HG02571 (cell line): ENCODE results near the gene PPOX.

Experiments
- ATAC-seq: cut with Tn5 transposase; IDR thresholded peaks from one replicate; pipeline ENCODE4 v1.9.1; 2021; ENCODE audit warnings: mild to moderate bottlenecking, moderate library complexity; ENCODE audit not compliant: unreplicated experiment

The PPOX gene

DNA sequence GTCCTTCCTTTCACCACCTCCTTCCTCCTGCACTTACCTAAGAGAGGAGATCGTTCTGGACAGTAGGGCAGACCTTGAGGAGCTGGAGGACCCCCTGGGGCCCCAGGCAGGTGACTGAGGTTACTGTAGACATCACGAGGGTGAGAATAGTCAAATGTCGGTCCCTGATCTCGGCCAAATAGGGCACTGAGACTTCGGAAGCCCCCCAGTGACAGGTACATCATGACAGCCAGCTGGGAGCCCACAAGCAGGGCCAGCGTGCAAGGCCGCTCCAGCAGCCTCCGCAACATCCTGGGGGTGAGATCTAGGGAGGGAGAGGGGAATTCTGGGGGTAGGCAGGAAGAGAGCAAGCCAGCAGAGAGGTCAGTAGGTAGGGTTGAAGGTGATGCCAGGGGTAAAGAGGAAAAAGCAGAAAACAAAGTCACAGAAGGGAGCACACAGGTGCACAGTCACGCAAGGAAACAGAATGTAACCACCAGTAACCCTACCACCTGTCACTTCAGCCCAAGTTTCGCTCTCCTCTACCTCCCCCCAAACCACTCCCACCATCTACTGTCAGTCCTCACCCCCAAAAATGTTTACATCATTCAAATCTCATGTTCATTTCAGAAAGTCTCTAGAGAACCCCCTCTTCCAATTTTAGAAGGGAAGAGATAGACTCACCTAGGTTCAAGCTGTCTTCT lies 9.7 kb downstream of the PPOX start:
- ATAC-seq = no peak

DNA sequence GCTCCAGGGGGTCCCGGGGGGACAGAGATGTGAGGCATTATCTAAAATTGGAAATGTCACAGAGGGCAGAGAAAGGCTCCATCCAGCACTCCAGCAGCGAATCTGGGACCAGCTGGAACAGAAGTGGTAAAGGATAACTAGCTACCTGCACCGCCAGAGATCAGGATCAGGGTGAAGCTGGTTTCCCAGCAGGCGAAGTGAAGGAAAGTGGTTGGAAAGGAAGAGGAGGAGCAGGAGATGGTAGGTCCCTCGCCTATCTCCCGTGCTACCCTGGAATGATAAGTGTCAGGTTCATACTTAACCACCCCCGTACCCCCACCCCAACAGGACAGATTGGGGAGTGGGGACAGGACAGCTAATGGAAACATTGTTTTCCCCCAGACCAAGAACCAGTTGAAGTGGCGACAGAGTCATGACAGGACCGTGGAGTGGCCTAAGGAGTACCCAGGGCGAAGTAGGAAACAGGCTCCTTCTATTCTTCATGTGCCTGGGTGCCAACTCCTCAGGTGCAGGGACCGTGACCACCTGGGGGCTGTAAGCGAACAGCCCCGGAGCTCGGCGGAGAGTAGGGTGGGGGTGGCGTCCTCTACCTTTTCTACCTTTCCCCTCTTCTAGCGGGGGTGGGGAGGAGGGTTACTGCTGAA lies 10.4 kb downstream of the PPOX start:
- ATAC-seq = no peak

DNA sequence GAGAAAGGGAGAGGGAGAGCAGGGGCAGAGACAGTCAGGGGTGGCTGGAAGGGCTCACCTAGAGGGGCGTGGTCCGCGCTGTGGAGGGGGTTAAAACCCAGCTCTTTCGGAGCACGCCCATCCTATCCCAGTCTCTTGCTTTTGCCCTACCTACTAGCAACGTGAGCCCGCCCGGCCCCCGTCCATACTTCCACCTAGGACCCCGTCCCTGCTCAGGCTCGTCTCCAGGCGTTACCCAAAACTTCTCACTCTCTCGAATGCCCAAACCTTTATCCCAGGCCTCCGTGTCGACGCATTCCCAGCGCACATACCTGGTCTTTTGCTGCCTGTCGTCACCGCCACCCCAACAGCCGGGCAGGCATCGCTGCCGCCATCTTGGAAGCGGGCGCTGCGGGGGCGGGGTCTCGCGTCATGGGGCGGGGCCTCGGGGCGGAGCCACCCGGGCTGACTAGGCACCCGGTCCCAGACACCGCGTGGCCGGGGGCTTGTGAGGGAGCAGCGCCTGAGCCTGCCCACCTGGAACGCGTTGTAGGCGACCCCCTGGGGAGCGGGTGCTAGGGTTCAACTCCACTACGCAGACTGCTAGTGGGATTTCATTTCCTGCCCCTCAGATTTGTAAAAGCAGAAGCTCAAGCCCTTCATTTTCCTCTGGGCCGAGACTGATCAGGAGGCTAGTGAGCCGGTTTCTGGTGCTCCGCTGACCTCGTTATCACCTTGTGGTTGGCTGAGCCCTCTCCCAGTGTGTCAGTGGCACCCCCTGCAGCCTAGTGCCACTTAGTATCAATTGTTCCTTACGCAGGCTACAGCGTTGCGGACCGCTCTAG lies 11.1 kb downstream of the PPOX start, which contains the start of gene B4GALT3:
Gene B4GALT3 (minus strand): TSS at position 396 of the 824 bp plus-strand sequence. CDS start 1,447 bp downstream, outside the sequence.
- peak; percentile 87 for ATAC-seq

DNA sequence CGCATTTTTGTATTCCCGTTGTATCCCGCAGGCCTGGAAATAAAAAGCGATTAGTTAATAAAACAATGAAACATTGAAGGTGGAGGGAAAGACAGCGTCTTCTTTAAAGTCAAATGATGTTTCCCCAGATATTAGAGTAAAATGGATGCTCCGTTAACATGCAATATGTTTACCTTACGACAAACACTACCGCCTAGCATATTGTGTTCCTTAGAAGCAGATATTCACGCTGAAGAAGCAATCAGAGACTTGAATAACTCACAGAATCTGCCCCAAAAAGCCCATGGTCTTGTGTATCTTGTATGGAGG lies 11.7 kb downstream of the PPOX start:
- no peak for ATAC-seq

- no peak for ATAC-seq
These were observed 13.5 kb downstream of the PPOX start for GRCh38 chr1:161179698-161180097.

- ATAC-seq = no peak
These were observed 14.4 kb downstream of the PPOX start for GRCh38 chr1:161180639-161181038.

DNA sequence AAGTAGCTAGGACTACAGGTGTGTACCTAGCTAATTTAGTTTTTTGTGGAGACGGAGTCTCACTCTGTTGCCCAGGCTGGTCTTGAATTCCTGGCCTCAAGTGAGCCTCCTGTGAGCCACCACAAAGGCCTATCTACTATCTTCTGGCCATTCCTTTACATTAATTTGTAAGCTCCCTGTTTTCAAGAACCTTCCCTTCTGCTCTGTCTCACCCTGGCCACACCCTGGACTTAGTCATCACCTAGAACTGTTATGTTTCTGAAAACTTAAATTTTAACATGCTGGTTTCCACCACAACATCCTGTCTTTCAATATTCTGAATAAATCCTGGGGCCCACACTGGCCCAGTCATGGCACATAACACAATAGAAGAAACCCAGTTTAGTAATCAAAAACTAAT lies 16.0 kb downstream of the PPOX start:
- no peak for ATAC-seq

GRCh38 chr1:161185282-161185682 lies 19.1 kb downstream of the PPOX start:
- ATAC-seq = peak; percentile 69

- ATAC-seq = peak; percentile 11
These were observed 19.6 kb downstream of the PPOX start for GRCh38 chr1:161185732-161186311.

GRCh38 chr1:161187311-161187710 lies 21.1 kb downstream of the PPOX start:
- ATAC-seq = no peak

DNA sequence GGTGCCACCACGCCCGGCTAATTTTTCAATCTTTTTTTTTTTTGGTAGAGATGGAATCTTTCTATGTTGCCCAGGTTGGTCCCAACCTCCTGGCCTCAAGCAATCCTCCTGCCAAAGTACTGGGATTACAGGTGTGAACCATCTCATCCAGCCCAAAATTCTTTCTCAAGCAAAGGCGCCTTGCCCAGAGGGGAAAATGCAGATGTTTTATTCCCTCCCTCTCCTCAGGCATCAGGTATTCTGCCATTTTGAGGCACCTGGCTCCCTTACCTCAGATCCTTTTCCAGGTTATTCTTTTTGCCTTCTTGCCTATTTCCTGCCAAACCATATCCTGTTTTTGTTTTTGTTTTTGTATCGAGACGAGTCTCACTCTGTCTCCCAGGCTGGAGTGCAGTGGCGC lies 22.2 kb downstream of the PPOX start:
- ATAC-seq = no peak

GRCh38 chr1:161189036-161189435 lies 22.8 kb downstream of the PPOX start:
- ATAC-seq = no peak

- no peak for ATAC-seq
These were observed 24.8 kb downstream of the PPOX start for GRCh38 chr1:161190962-161191521.

DNA sequence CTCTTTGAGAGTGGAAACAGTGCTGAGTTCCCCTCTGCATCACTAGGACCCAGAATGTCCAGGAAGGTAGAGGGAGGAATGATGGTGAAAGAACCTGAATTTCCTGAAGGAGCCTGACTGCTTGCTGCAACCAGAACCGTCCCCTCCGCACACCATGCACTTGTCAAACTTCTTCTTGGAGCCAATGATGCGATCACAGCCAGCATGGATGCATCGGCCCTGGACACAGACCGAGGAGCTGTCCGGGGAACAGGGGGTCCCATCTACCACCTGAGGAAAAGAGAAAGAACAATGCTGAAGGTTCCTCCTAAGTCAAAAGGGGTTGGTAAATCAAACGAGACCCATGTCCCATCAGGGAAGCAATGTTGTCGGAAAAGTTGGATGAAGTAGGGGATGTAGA lies 25.7 kb downstream of the PPOX start:
- no peak for ATAC-seq

- ATAC-seq = no peak
These were observed 26.5 kb downstream of the PPOX start for GRCh38 chr1:161192476-161193465.

- ATAC-seq = no peak
These were observed 27.5 kb downstream of the PPOX start for GRCh38 chr1:161193561-161194235.

GRCh38 chr1:161195171-161195570 lies 28.9 kb downstream of the PPOX start:
- no peak for ATAC-seq

DNA sequence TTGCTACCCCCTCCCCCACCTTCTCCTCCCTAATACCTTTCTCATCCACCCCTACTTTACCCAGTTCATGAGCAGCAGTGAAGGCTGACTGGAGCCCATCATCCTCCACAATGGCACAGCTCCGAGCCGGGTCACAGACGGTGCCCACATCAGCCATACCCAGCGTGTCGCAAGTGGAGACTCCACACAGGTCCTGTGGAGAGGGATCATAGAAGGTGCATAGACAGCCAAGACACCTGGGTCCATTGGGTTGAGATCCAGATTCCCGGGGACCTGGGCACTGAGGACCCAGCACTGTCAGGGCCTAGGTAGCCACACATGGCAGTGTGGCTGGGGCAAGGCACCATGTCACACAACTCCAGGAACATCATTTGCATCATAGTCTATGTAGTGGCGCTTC lies 29.9 kb downstream of the PPOX start:
- ATAC-seq = no peak
